Activated CD4-positive, alpha-beta T cell treated with anti-CD3 and anti-CD28 coated beads, Interleukin-2, Interleukin-4, amounts not matched to agents 100 ng/mL and 50 ng/mL, durations not matched to agents 16 hours and 8 hours (primary cell): ENCODE data around the gene SELENOK.

Experiments used
- DNase-seq: peaks from one replicate; pipeline ENCODE4 v3.0.0-alpha.2; 2020; ENCODE audit warnings: low spot score

The SELENOK gene

DNA sequence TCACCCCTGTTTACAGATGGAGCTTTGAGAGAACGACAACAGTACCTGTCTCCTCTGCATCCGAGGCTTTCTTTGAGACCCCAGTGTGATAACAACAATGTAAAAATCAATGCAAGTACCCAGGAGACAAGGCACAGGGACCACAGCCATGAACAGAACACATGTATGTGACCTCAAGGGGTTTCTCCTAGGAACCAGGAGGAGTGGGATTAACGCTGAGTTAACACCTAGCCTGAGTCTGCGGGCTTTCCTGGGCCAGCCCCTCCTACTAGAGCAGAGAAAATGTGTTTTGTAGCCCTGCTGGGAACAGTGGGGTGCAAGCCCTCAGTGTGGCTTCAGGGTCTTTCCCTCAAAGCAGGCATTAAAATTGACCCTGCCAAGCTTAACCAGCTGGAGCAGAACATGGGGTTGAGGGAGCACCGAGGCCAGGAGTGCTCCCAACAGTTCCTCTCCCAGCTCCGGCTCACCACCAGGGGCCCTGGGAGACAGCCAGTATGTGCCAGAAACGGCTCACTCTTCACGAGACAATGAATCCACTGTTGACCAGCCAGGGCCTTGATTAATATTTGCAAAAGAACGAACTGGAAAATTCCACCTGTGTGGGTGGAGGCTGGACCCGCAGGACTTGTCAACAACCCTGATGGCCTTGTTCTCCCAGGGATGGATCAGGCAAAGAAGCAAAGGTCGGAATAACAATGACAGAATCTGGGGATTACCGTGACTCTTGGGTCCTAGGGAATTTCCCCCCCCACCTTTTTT is 49.0 kb downstream of the SELENOK start:
- no peak for DNase-seq

DNA sequence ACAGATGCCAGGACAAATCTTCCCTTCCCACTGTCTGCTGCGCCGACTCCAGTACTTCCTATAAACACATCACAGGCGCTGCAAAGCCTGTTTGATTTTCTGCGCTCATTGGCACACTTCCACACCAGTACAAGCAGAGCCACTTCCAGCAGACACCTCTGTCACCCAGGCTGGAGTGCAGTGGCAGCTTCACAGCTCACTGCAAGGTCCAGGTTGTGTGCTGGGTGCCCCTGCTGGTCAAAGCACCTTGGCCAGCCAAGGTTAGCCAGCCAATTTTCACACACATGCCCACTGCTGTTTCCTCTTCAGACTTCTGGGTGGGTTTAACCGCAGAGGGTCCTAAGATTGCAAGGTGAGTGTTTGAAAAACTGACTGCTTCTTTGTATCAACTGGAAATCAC is 50.4 kb downstream of the SELENOK start:
- no peak for DNase-seq

DNA sequence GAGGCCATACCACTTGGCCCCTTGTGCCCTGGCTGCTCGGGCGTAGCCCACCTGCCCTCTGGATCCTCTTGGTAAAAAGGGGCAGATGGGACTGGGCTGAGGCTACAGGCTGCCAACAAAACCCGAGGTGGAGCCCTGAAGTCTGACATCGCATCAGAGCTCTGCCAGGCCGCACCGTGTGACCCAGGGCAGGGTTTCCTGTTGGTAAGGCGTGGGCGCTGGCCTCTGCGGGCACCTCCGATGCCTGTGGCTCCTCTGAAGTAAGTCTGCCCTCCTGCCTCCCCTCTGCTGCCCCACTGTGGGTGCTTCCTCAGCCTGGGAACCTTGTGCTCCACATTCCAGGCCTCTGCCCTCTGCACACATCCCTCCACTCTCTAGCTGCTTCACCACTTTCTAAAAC is 54.3 kb downstream of the SELENOK start:
- DNase-seq = no peak

DNA sequence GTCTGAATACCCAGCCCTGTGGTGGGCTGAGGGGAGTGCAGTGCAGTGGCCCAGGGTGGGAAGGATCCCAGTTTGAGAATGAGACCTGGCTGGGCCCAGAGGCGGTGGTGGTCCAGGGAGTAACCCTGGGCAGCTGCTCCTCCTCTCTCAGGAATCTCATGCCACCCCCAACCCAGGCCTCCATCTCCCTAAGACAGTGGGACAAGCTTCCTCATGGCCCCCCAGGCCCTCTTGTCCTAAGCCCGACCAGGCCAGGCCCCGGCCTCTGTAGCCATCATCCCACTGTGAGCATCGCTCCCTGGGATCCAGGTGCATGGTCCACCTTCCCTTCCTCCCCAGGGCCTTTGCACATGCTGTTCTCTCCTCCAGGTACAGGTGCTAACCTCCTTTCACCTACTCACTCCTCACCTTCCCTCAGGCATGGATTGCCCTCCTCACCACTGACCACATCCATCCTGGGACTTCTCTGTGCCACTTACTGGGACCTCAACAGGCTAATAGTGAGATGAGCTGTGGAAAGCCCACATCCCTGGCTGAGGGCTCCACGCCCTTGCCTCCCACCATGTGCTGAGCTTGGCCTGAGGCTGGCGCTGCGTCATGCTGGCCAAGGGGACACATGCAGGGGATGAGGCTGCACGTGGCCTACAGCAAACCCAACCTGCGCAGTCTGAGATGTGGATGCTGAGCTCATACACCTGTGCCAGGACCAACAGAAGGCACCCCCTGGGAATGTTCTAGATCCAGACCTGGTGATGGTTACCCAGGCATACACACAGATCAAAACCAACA is 55.4 kb downstream of the SELENOK start:
- DNase-seq = no peak

DNA sequence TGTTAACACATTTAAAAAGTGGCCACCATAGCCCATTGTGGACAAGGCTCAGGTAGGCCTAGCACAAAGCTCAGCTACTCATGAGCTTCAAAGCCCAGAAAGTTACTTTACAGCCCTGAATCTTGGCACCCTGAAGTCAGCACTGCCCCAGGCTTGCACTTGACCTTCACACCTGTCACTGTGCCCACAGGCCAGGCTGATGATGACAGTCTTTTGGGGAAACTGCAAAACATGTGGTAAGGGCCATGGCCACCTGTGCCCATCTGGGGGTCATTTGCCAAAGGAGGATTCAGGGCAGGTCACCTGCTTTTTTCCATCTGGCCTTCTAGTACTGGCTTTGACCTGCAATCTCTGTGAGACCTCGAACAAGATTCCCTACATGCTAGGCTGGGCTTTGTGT is 56.4 kb downstream of the SELENOK start:
- no peak for DNase-seq

DNA sequence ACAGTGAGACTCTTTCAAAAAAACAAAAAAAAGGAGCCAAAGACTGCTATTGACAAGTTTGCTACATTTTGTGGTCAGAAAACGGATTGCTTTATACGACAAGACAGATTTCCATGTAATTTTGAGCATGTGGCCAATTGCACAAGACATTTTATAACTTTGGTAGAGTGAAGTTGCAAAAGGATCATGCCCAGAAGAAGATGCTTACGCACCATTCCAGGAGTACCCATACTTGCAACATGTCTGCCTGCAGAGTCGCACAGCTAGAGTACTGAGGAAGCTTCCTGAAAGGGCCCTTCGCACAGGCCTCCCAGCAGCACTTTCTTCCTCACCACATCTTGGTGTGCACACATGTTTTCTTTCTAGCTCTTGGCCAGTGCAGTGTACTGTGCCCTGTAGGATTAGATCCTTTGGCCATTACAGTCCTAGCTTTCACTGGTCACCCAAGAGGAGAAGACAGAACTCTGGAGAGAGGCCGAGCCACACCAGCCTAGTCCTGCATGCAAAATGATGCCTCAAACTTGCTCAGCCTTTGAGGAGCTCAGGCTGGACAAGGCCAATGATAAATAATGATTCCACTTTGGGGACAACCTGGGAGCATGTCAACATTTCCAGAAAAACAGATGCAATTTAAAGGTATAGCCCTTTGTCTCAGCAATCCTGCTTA is 57.1 kb downstream of the SELENOK start:
- DNase-seq = no peak
